Measurements from ENCODE around the gene ACTR6. TPM values are rescaled to one million over a fixed set of nuclear protein-coding genes. Genes with fewer than 3 reads are reported as not detected.

ACTR6 gene
- total RNA-seq, 1 experiment from 2014 or later: 34.9 TPM

DNA sequence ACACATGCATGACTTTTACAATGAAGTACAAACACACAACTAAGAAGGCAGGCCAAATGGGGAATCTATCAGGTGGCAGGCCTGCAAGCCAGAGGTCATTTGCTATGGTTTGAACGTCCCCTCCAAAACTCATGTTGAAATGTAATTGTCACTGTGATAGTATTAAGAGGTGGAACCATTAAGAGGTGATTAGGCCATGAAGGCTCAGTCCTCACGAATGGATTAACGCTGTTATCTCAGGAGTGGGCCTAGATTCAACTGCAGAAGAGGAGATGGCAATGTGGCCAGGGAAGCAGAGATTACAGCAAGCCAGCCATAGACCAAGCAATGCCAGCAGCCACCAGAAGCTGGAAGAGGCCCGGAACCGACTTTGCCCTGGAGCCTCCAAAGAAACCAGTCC is 13.5 kb upstream of the ACTR6 start:
- H3K9me3 ChIP-seq (ENCODE audit: control insufficient read depth, low read depth, low read length): no peaks in the 10 kb centered on the region
- no peak for TF ChIP-seq CTCF (conservative IDR thresholded peaks at IDR 0.05)
- H2BK5ac ChIP-seq (ENCODE audit: insufficient read length, low read length): no peak overlapping the region
- no peak overlapping the region for H2AK5ac ChIP-seq (ENCODE audit: insufficient read length, low read length)
- Mint-ChIP-seq H3K36me3 (ENCODE audit: insufficient read depth in 1 of 3, low read depth in 3 of 3) (peaks cover 15 to 32% (median 17%) of the 10 kb centered on the region in 3 experiments), H3K27me3 (ENCODE audit: low read depth) (no peaks in the 10 kb centered on the region), H3K9me3 (no peaks in the 10 kb centered on the region), H3K4me1 (peaks cover 5 to 6% of the 10 kb centered on the region in 2 experiments), H3K4me3 (no peak overlapping the region), H3K27ac (no peak overlapping the region)
- no peak overlapping the region for H2BK20ac ChIP-seq (ENCODE audit: low read depth, low read length, poor library complexity, severe bottlenecking)
- no peak overlapping the region for H2BK12ac ChIP-seq (ENCODE audit: insufficient read length, low read depth, low read length)
- H3K23me2 ChIP-seq (ENCODE audit: insufficient read length, low read depth, low read length, poor library complexity, severe bottlenecking): no peaks in the 10 kb centered on the region
- no peak overlapping the region for H4K91ac ChIP-seq (ENCODE audit: insufficient read length, low read depth, low read length)
- no peak overlapping the region for H3K4ac ChIP-seq (ENCODE audit: low read depth, low read length)
- no CpG with 5 or more reads among the region's 5 CpGs for WGBS (ENCODE audit: extremely low coverage, insufficient read length, low lambda C conversion rate)
- H3K79me2 ChIP-seq (ENCODE audit: insufficient read depth, low read length): no peaks in the 10 kb centered on the region; the same call in 1 of the 2 replicates
- H4K8ac ChIP-seq (replicated peaks; ENCODE audit: insufficient read length, low read depth, low read length): no peak overlapping the region
- H2BK15ac ChIP-seq (ENCODE audit: low read depth, low read length): no peak overlapping the region
- no peak overlapping the region for H2AFZ ChIP-seq (ENCODE audit: low read length)
- H3K14ac ChIP-seq (ENCODE audit: insufficient read depth, low read length): no peak overlapping the region
- DNase-seq: no peak
- H4K5ac ChIP-seq (ENCODE audit: insufficient read length, low read depth, low read length): no peak overlapping the region
- H3K27me3 ChIP-seq (ENCODE audit: insufficient read depth, low read length): no peaks in the 10 kb centered on the region
- H3K23ac ChIP-seq (ENCODE audit: insufficient read length, low read depth, low read length): no peak overlapping the region
- H3K18ac ChIP-seq (ENCODE audit: insufficient read length, low read depth, low read length): no peak overlapping the region
- no peaks in the 10 kb centered on the region for H3K79me1 ChIP-seq (ENCODE audit: insufficient read depth, low read depth, low read length, poor library complexity, severe bottlenecking)
- no peak overlapping the region for H3K27ac ChIP-seq (ENCODE audit: insufficient read length, low read depth, low read length)
- H3K56ac ChIP-seq (ENCODE audit: insufficient read length, low read depth, low read length): no peak overlapping the region
- no peak overlapping the region for H3T11ph ChIP-seq (ENCODE audit: low read length)
- no peak overlapping the region for H3K9ac ChIP-seq (ENCODE audit: extremely low read depth, insufficient read length, low read length)
- H3K4me1 ChIP-seq (ENCODE audit: insufficient read depth, low read length): no peaks in the 10 kb centered on the region
- H3K4me2 ChIP-seq (ENCODE audit: insufficient read depth, insufficient read length, low read length): no peak overlapping the region
- H2BK120ac ChIP-seq (ENCODE audit: low read depth, low read length, poor library complexity, severe bottlenecking): no peak overlapping the region
- no peaks in the 10 kb centered on the region for H4K20me1 ChIP-seq (ENCODE audit: control insufficient read depth, insufficient read depth, insufficient read length)
